ENCODE results near the gene AP1S2.
A peak's percentile ranks its signal among the peaks of the same experiment; 100 is the strongest.
"Not testable (repeated sequence)": the region's sequence is repeated elsewhere in the genome, so short reads cannot be mapped to it uniquely, and the experiment has no call there.

AP1S2 gene

DNA sequence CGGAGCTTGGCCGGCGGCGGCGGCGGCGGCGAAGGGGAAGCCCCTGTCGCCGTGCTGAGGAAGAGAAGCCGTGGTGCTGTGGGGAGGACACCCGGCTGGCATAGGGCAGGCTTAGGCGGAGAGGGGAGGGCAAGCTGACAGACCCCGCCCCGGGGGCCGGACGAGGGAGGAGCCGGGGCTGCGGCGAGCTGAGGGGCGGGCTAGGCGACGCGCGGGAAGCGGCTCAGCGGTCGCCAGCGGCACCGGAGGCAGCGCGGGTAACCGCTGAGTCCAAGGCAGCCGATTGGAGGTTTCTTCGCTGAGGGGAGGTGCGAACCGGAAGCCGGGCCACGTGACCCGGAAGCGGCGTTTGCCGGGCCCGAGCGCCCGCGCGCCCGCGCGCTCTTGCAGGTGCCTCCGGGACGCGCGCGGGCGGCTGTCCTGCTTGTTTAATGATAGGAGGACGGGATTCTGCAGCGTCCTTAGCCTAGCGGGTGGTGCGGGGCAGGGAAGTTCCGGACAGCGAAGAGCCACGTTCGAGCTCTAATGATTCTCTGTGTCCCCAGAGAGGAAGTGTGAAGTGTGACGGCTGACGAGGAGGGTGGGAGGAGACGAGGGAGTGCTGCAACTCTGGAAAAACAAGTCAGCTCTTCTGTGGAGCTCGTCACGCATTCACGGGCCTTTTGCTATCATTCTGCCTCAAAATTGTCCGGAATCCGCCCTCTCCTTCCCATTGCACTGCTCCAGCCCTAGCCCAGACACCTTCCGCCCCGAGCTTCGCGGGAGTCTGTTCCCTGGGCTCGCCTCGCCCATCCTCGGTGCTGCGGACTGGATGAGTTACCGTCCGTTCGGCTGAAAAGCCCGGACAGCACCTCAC, at the start of gene AP1S2:
Gene AP1S2, minus strand, starts transcription at position 102 of the 856 bp plus-strand sequence. CDS start 2,289 bp downstream, outside the sequence.
- DNase-seq = peak; percentile 86

DNA sequence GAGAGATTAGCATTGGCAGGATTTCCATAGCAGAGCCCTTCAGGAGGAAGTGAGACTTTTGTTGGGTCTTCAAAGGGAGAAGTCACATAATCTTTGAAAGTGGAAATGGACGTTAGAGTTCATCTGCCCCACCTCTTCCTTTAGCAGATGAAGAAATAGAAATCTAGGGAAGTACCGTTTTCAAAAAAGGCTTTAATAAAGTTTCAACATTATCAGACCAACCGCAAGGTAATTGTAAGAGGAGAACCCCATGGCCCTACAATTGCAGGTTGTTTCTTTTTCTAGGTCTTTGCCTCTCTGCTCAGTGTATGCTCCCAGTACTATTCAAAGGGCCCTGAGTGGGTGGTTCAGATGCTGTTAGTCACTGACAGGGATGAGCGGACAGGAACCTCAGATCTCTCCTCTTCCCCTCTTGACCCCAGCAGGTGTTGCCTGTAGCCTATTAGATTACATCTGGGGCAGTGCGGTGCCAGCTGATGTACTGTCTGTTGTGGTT, 48.6 kb upstream of the AP1S2 start:
- peak; percentile 42 for DNase-seq

DNA sequence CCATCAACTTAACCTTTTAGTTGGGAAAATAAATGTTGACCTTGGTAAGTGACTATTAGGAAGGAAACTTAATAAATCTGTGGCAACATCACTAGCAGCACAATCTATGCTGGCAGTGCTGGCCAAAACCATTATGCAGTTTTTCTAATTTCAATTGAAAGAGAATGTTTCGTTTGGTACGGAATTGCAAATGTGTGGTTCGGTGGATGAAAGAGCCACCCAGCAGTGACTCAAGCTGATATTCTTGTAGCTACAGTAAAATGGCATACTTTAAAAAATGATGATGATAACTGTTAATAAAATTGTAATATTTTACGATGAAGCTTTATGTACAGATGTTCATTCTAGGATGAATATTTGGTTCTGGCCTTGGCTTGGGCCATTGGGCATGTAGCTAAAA, 40.7 kb upstream of the AP1S2 start:
- no peak for DNase-seq

DNA sequence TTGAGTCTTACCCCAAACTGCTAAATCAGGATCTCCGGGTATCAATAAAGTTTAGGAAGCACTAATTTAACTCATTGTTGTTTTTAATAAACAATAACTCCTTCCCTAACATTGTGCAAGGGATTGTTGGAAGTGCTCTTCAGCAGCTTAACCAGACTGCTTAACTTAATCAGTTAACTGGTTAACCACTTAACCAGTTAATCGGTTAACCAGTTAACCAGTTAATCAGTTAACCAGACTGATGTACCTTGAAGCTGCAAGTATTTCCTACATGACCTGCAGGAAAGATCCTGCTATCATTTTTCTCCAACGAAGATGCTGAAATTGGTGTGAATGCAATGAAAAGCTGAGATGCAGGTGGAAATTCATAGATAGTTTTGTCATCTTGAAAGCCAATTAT, 40.1 kb upstream of the AP1S2 start:
- DNase-seq = no peak

DNA sequence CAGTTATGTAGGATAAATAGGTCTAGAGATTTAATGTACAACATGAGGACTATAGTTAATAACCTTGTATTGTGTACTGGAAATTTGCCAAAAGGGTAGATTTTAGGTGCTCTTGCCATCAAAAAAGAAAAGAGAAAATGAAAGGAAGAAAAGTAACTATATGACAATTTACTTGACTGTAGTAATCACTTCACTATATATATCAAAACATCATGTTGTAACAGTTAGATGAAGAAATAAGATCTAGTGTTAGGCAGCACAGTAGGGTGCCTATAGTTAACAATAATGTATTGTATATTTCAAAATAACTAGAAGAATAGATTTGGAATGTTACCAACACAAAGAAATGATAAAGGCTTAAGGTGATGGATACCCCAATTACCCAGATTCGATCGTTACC, 35.9 kb upstream of the AP1S2 start:
- no peak for DNase-seq

DNA sequence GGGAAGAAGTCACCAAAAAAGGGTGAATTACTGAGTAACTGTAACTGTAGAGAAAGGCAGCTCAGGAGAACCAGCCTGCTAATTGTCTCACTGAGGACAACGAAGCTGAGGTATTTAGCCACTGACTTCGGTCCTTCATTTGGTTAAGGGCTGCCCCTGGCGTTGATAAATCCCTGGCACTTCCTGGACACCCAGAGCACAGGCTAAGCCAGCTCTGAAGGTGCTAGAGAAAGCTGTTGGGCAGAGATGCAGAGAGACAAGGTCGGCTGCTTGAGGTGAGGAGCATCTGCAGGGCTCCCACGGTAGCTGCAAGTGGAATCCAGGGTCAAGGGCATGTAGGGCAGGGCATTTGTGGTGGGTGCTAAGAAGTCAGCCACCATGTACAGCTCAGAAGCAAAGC, 33.4 kb upstream of the AP1S2 start:
- no peak for DNase-seq

DNA sequence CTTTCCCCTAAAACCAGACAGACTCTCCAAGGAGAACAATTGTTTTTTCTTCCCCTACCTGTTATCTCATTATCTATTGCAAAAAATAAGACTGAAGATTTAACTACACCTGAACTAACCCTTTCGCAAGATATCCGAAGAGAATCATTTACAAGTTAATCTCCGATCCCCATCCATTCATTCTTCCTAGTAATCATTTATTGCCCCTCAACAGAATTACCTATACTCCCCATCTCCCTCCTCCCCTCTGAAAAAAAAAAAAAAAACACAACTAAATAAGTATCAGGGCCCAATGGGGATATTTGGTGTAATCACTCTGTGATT, 28.9 kb upstream of the AP1S2 start:
- no peak for DNase-seq

DNA sequence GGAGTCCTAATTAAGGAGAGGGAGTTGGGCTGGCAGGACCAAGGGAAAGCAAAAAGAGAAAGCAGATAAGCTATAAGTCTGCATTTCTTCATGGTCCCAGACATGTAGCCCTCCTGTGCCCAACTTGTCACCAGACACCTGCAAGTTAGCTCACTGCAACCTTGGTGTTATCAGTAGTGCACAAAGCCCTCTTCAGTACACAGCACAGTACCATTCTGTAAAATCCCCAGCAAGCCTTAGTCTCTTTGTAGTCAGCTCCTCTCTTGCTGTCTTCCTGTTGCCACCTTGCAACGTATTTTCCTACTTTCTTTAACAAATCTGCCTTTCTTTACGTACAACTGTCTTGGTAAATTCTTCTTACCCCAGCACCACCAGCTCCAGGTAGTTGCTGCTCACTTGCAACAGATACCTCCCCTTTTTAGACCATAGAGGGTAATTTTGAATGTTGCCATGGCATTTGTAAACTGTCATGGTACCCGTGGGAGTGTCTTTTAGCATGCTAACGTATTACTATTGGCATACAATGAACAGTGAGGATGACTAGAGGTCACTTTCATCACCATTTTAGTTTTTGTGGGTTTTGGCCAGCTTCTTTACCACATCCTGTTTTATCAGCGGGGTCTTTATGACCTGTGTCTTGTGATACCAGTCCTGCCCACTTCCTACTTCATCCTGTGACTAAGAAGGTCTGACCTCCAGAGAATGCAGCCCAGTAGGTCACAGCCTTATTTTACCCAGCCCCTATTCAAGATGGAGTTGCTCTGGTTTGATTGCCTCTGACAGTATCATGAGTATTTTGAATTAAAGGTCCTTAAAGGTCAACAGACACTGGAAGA, 28.3 kb upstream of the AP1S2 start:
- DNase-seq = peak; percentile 63

DNA sequence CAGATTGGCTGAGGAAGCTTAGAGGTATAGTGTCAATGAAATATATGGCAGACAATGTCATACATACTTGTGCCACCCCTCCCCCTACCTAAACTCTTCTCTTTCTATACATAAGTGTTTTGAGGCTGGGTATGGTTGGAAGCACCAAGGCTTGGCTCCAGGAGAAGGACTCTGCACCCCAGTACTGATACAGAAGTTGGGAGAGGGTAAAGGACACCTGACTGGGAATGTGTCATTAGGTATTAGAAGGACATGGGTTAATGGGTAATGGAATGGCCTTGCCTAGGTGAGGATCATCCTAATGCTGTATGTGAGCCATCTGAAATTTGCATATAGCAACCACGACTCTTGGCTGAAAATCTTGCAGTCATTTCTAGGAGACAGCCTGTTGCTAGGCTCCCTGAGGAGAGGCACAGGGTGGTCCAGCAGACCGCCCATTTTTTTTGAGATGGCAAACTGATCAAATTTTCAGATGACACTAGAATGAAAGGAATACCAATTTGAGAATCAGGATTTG, 26.8 kb upstream of the AP1S2 start:
- no peak for DNase-seq

DNA sequence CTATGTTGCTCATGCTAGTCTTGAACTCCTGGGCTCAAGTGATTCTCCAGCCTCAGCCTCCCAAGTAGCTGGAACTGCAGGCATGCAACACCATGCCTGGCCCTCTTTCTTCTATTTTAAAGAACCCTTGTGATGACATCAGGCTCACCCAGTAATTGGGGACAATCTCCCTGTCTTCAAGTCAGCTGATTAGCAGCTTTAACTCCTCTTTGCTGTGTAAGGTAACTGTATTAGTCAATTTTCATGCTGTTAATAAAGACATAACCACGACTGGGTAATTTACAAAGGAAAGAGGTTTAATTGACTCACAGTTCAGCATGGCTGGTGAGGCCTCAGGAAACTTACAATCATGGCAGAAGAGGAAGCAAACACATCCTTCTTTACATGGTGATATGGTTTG, 23.3 kb upstream of the AP1S2 start:
- DNase-seq = not testable (repeated sequence)

DNA sequence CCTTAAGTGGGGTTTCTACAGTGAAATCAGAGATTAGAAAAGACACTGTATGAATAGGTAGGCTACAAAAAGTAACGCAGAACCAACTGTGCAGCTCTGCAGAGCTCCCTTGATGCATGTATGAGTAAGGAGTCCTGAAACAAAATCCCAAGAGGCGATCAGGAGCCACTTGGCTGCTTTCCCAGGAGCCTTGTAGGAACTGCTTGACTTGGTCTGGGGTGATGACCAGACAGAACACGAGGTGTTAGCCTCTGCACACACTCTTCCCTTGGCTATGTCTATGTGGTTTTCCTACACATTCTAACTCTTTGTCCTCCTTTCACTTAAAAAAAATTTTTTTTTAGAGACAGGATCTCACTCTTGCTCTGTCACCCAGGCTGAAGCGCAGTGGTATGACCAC, 22.8 kb upstream of the AP1S2 start:
- DNase-seq = no peak

DNA sequence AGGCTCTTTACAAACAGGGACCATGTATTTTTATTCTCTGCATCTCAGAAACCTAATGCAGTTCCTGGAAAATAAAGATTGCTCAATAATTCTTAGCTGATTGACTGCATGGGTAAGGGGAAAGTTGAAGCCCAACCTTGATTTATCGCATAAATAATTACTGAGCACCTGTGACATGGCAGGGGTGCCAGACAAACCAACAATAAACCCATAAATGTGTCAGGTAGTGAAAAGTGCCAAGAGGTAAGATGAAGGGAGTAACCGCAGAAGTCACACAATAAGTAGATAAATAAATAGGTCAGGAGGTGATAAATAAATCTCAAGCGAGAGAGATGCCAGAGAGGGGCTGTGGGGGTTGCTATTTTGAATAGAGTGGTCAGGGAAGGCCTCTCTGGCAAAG, 20.1 kb upstream of the AP1S2 start:
- no peak for DNase-seq

DNA sequence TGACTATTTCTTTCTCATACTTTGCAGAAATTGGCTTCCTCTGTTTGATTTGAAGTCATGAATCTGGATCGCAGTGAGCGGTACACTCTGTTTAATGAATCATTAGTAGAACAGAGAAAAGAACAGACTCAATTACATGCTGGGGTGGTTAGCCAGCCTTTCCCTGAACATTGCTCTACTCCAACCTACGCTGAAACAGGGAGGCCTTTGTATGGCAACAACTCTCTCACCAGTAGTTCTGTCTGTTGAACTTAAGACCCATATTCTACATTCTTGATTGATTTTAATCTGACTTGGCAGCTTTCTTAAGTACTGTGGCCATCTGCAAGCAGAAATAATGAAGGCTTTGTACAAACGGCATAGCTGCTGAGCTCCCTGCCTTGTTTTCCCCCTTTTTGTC, 19.0 kb upstream of the AP1S2 start:
- DNase-seq = no peak

DNA sequence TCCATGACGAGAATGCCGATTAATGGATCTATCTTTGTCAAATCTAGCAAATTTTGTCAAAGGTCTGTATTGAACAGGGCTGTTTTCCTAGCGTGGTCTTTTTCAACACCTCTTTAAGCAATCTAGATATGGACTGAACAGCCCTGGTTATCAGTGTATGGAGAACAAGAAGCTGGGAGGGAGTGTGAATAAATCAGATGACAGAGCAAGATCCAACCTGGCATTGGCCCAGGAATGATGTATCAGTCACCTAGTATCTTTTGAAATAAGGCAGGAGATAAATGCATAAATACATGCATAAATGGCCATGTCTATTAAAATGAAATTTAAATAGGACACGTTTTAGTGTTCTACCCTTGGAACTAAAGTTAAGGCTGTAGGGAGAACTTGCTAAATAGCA, 15.7 kb upstream of the AP1S2 start:
- DNase-seq = no peak

DNA sequence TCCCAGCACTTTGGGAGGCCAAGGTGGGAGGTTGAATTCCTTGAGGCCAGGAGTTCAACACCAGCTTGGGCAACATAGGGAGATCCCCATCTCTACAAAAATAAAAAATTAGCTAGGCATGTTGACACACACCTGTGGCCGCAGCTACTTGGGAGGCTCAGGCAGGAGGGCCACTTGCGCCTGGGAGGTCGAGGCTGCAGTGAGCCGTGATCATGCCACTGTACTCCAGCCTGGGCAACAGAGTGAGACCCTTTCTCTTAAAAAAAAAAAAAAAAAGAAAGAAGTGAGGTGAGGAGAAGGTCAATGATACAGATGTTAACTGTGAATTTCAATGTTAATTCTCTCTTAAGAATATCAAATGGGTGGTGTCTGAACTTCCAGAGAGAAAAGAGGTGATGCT, 15.1 kb upstream of the AP1S2 start:
- DNase-seq = no peak

DNA sequence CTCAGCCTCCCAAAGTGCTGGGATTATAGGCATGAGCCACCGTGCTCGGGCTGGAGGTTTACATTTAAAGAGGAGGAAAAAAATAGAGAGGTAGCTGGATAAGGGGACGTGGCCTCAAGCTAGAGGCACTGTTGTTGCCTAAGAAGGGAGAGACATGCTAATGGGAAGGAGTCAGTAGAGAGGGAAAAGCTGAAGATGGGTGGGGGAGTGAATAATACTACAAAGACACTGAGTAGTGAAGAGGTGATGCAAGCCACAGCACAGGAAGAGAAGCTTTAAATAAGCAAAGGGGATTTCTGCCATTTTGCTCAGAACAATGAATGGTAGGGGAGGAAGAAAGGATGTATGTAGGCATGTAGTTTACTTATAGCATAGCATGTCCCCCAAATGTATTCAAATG, 11.5 kb upstream of the AP1S2 start:
- no peak for DNase-seq

DNA sequence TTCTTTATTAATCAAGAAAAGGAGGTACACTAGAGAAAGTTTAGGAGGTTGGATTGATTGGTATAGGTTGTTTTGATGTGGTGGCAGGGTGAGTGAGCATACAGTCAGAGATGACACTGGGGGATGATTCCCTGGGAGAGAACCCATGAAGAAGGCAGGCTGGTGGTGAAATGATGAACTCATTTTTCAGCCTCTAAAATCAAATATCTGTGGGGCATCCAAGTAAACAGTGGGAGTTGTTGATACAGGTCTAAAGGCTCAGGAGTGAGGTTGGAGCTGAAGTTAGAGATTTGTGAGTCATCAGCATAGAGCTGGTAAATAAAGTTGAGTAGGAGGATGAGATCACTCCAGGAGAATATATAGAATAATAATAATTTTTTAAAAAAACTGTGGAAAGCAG, 10.0 kb upstream of the AP1S2 start:
- DNase-seq = no peak

DNA sequence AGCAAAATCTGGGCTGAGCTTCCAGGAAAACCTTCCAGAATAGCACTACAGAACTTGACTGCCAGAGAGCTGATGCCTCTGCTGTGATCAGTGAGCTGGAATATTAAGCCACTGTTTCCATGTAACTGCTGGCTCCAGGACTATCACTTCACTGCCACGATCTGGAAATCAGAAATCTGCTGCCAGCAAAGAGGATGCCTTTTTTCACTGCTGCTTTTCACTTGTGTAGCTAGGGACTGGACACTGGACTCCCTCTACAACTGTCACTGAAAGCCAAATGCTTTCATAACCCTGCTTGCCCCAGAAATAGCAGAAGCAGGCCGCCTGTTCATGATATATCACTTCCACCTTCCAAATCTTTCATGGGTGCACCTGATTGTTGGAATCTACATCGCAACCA, 9.4 kb upstream of the AP1S2 start:
- DNase-seq = no peak

DNA sequence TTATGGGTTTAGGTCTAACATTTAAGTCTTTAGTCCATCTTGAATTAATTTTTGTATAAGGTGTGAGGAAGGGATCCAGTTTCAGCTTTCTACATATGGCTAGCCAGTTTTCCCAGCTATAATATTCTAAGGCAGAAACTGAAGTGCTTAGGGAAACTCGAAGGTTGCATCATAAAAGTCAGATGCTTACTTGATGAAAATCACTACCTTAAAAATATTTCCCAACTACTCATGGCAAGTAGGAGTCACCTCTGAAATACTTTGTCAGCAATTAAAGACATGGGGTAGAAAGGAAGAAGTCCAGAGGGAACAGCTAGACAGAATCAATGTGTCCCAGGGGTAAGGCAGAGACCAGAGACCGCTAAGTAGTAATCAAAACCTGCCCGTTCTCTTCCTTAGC, 6.3 kb upstream of the AP1S2 start:
- DNase-seq = no peak

DNA sequence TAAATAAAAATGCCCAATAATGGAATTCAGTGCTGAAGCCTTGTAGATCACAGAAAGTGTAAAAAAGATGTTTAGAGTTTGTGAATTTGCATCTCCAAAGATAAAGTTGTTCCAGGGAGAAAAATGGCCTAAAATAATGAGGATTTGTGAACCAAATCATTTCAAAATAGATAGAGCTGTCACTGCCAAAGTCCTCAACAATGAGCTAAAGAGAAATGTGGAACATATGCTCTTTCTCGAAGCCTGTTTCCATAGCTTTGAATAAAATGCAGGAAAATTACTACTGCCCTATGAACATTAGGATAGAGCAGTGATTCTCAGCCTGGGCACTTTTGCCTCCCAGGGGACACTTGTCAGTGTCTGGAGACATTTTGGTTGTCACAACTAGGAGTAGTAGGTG, 3.4 kb upstream of the AP1S2 start:
- DNase-seq = no peak

DNA sequence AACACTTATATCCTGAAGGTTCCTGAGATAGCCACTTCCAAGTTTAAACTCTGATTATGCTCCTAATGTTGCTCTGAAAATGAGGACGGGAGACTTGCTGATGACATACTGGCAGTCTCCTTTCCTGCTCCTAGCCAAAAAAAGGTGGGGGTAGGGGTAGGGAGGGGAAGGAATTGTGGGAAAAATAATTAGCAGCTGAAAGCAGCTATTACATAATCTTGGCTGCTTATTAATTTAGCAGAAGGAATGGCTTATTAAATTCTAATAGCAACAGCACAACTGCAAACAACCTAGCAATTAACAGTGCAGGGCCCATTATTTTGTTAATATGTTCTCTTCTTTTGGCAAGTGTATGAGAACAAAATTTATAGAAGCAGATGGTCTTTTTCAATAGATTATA, 2.0 kb upstream of the AP1S2 start:
- no peak for DNase-seq

DNA sequence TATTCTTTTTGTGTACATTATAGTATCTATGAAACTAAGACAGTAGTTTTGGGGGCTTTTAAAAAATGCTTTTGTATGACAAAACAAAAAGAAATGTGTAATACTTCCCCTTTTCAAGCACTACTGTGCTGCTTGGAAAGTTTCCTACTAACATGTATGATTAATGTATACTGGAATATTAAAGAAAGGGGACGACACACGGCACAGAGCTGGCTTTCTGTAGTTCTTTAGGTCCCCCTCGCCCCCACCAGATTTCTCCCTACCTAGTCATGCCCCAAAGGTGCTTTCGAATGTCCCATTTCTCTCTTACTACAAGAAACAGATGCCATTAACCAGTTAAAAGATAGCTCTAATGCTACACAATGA, 1.6 kb upstream of the AP1S2 start:
- peak; percentile 39 for DNase-seq

DNA sequence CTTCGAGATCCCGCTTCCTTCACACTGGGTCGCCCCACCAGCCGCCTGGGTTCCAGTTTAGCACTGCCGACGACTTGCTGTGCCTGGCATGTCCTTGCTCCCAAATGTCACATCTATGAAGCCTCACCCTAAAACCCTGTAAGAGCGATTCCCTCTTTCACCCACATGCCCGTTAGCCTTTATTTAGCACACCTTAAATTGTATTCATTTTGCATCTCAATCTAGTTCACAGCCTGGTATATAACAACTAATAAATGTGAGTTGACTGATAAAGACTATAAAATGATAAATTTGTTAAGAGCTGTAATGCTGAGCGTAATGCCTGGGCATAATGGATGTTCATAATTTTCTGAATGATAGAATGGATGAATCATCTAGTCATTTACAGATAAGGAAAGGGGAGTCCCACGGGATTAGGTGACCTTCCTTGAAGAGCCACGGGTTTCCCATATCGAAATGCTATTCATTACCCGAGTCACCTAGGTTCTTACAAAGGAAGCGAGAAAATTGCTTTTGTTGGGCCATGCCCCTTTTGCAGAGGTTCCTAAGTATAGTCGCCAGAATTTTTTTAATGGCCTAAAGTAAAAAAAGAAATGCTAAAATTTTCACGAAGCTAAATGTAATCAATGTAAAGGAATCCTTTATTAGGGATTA, 1.1 kb upstream of the AP1S2 start:
- DNase-seq = peak; percentile 39

Data from GF-D8 (cell line).